Tibial nerve (tissue), 4 donors: ENCODE measurements around the gene LIFR. TPM values are rescaled to one million over a fixed set of nuclear protein-coding genes. Genes with fewer than 3 reads are reported as not detected.

Source experiments
- DNase-seq, 2 donors: peaks; one replicate each; pipeline ENCODE4 v3.0.0-alpha.2; 2019; ENCODE audit warnings: low spot score in 2 of 2
- H3K27ac ChIP-seq, 4 donors: fragments of 200-600 bp; sonication (generic) in 3 of 4; one replicate each; pipeline ENCODE4 v1.5.1; 2017 to 2019; ENCODE audit warnings: mild to moderate bottlenecking in 1 of 4
- H3K27me3 ChIP-seq, 2 donors: fragments of 200-600 bp; sonication (generic) in 1 of 2; one replicate each; pipeline versions ENCODE4 v1.5.1 to v1.6.0; 2017 to 2019
- H3K36me3 ChIP-seq, 3 donors: fragments of 200-600 bp; sonication (generic); one replicate each; pipeline ENCODE4 v1.5.1; 2018 to 2019
- H3K4me1 ChIP-seq, 4 donors: fragments of 200-600 bp; sonication (generic) in 3 of 4; one replicate each; pipeline ENCODE4 v1.5.1; 2017 to 2019
- H3K4me3 ChIP-seq, 4 donors: fragments of 200-600 bp; sonication (generic) in 3 of 4; one replicate each; pipeline ENCODE4 v1.5.1; 2017 to 2019; ENCODE audit warnings: mild to moderate bottlenecking in 1 of 4, moderate library complexity in 1 of 4
- H3K9me3 ChIP-seq, 4 donors: fragments of 200-600 bp; sonication (generic) in 3 of 4; one replicate each; pipeline ENCODE4 v1.5.1; 2017 to 2019
- CTCF ChIP-seq, 5 experiments: fragments of 200-600 bp in 3 of 5; fragments of 450-650 bp in 2 of 5; sonication (generic) in 3 of 5; IDR thresholded peaks; one replicate each; pipeline ENCODE4 v1.5.1; 2016 to 2019; ENCODE audit warnings: antibody characterized with exemption in 5 of 5, mild to moderate bottlenecking in 3 of 5, moderate library complexity in 2 of 5
- EP300 ChIP-seq, 2 donors: sonication (generic); formaldehyde crosslinking; IDR thresholded peaks; one replicate each; pipeline ENCODE4 v1.6.1; 2017; ENCODE audit warnings: antibody characterized with exemption in 2 of 2, mild to moderate bottlenecking in 1 of 2
- POLR2A ChIP-seq, 2 donors: fragments of 450-650 bp; IDR thresholded peaks; one replicate each; pipeline ENCODE4 v1.6.1; 2017; ENCODE audit warnings: antibody characterized with exemption in 2 of 2, mild to moderate bottlenecking in 2 of 2, moderate library complexity in 2 of 2
- WGBS, 2 donors: methylation state at CpG; one replicate each; pipeline ENCODE4 v1.1.5; 2018; 5-methylcytosine and 5-hydroxymethylcytosine counted together
- total RNA-seq, 4 donors: library from RNA; depleted of rRNA; stranded (reverse); fragments of >200 nt; gene quantifications; one replicate each; pipeline ENCODE4 v1.1.0, GENCODE V29; 2016

The LIFR gene
- 100 to 1,000 TPM; 145 to 247 (median 212) TPM for total RNA-seq

- peaks cover 0 to 3% of the 10 kb centered on the region in 2 donors for H3K27me3 ChIP-seq
- peak in 1 of 2 donors; percentile 96 for TF ChIP-seq EP300 (IDR thresholded peaks at IDR 0.05)
- peak in 1 of 5 experiments; percentile 27 for TF ChIP-seq CTCF (IDR thresholded peaks at IDR 0.05)
- TF ChIP-seq POLR2A (IDR thresholded peaks at IDR 0.05): peak; percentile 58 to 89
- H3K36me3 ChIP-seq: no peaks in the 10 kb centered on the region
- no peaks in the 10 kb centered on the region for H3K9me3 ChIP-seq
- H3K4me1 ChIP-seq: peaks cover 0 to 29% (median 2%) of the 10 kb centered on the region in 4 donors
- DNase-seq: peak; percentile 61 to 70
- WGBS, 2 donors: 1% methylated on average over 16 to 53 of the region's 88 CpGs
- peak within 1 kb of the TSS; percentile 72 to 98 (median 94) for H3K4me3 ChIP-seq
- peak within 1 kb of the TSS; percentile 92 to 97 (median 92) for H3K27ac ChIP-seq
These were observed at the start of gene LIFR for GRCh38 chr5:38556599-38557307. Gene LIFR (minus strand): TSS chr5:38556646. CDS start chr5:38530647, 25,999 bp downstream.

GRCh38 chr5:38605610-38606009 is 49.2 kb upstream of the LIFR start:
- 95 to 97% methylated on average over 7 of the region's 7 CpGs for WGBS, 2 donors

GRCh38 chr5:38603691-38604090 is 47.2 kb upstream of the LIFR start:
- no peaks in the 10 kb centered on the region for H3K27me3 ChIP-seq
- DNase-seq: no peak
- WGBS, 2 donors: 70 to 79% methylated on average over 3 of the region's 3 CpGs

More at GRCh38 chr5:38605610-38606009, 49.2 kb upstream of the LIFR start:
- Histone ChIP-seq H3K9me3 (no peaks in the 10 kb centered on the region), H3K27ac (no peak overlapping the region), H3K4me3 (no peak overlapping the region), H3K36me3 (no peaks in the 10 kb centered on the region), H3K4me1 (peaks cover 0 to 18% (median 0%) of the 10 kb centered on the region in 4 donors), H3K27me3 (no peaks in the 10 kb centered on the region)
- no peak for DNase-seq
- TF ChIP-seq CTCF (IDR thresholded peaks at IDR 0.05): no peak
- no peak for TF ChIP-seq EP300 (IDR thresholded peaks at IDR 0.05)
- TF ChIP-seq POLR2A (IDR thresholded peaks at IDR 0.05): no peak

GRCh38 chr5:38602641-38603040 is 46.2 kb upstream of the LIFR start:
- 85 to 88% methylated on average over 5 of the region's 5 CpGs for WGBS, 2 donors
- no peaks in the 10 kb centered on the region for H3K36me3 ChIP-seq
- no peaks in the 10 kb centered on the region for H3K9me3 ChIP-seq
- no peak overlapping the region for H3K4me3 ChIP-seq
- no peaks in the 10 kb centered on the region for H3K27me3 ChIP-seq
- TF ChIP-seq POLR2A (IDR thresholded peaks at IDR 0.05) (no peak), CTCF (IDR thresholded peaks at IDR 0.05) (no peak), EP300 (IDR thresholded peaks at IDR 0.05) (no peak)
- H3K27ac ChIP-seq: no peak overlapping the region
- no peak for DNase-seq
- H3K4me1 ChIP-seq: peaks cover 0 to 22% (median 0%) of the 10 kb centered on the region in 4 donors

More at GRCh38 chr5:38603691-38604090, 47.2 kb upstream of the LIFR start:
- Histone ChIP-seq H3K9me3 (no peaks in the 10 kb centered on the region), H3K4me3 (no peak overlapping the region), H3K4me1 (peaks cover 0 to 22% (median 0%) of the 10 kb centered on the region in 4 donors), H3K27ac (no peak overlapping the region), H3K36me3 (no peaks in the 10 kb centered on the region)
- no peak for TF ChIP-seq EP300 (IDR thresholded peaks at IDR 0.05)

GRCh38 chr5:38601863-38602298 is 45.4 kb upstream of the LIFR start:
- Histone ChIP-seq H3K27ac (peak overlapping the region in 2 of 4 donors; percentile 3 to 34), H3K36me3 (no peaks in the 10 kb centered on the region), H3K4me1 (peaks cover 0 to 18% (median 0%) of the 10 kb centered on the region in 4 donors), H3K9me3 (no peaks in the 10 kb centered on the region), H3K4me3 (no peak overlapping the region), H3K27me3 (no peaks in the 10 kb centered on the region)
- TF ChIP-seq EP300 (IDR thresholded peaks at IDR 0.05) (no peak), POLR2A (IDR thresholded peaks at IDR 0.05) (no peak), CTCF (IDR thresholded peaks at IDR 0.05) (no peak)
- 79 to 82% methylated on average over 4 of the region's 4 CpGs for WGBS, 2 donors
- no peak for DNase-seq
